ENCODE measurements around the gene ARPC4.

Gene ARPC4

GRCh38 chr3:9779721-9780457, 13.0 kb upstream of the ARPC4 start:
- H3K27me3 Mint-ChIP-seq = no peaks in the 10 kb centered on the region
- DNase-seq (ENCODE audit: low spot score in 2 of 2) (no peak), ATAC-seq (ENCODE audit: low read depth) (peak; percentile 60)
- H3K36me3 Mint-ChIP-seq = peaks cover 4% of the 10 kb centered on the region
- H3K4me3 Mint-ChIP-seq = peak overlapping the region; percentile 71
- H3K9me3 Mint-ChIP-seq = no peaks in the 10 kb centered on the region
- H3K27ac Mint-ChIP-seq = peak overlapping the region; percentile 90
- peaks cover 44% of the 10 kb centered on the region for H3K4me1 Mint-ChIP-seq

GRCh38 chr3:9780458-9780812, 12.4 kb upstream of the ARPC4 start:
- Mint-ChIP-seq H3K27ac (peak overlapping the region; percentile 90), H3K27me3 (no peaks in the 10 kb centered on the region), H3K4me3 (peak overlapping the region; percentile 71), H3K9me3 (no peaks in the 10 kb centered on the region), H3K4me1 (peaks cover 44% of the 10 kb centered on the region), H3K36me3 (peaks cover 6% of the 10 kb centered on the region)
- DNase-seq (ENCODE audit: low spot score in 2 of 2) (no peak), ATAC-seq (ENCODE audit: low read depth) (peak; percentile 7)

GRCh38 chr3:9780910-9781309, 12.0 kb upstream of the ARPC4 start:
- ATAC-seq (ENCODE audit: low read depth) (no peak), DNase-seq (ENCODE audit: low spot score in 2 of 2) (no peak)
- no peaks in the 10 kb centered on the region for H3K9me3 Mint-ChIP-seq
- H3K27me3 Mint-ChIP-seq = no peaks in the 10 kb centered on the region
- peak overlapping the region; percentile 90 for H3K27ac Mint-ChIP-seq
- peaks cover 9% of the 10 kb centered on the region for H3K36me3 Mint-ChIP-seq
- peaks cover 43% of the 10 kb centered on the region for H3K4me1 Mint-ChIP-seq
- peak overlapping the region; percentile 71 for H3K4me3 Mint-ChIP-seq

- Mint-ChIP-seq H3K4me3 (peak overlapping the region; percentile 3), H3K36me3 (peaks cover 12% of the 10 kb centered on the region), H3K27me3 (no peaks in the 10 kb centered on the region), H3K27ac (peak overlapping the region; percentile 90), H3K4me1 (peaks cover 41% of the 10 kb centered on the region), H3K9me3 (no peaks in the 10 kb centered on the region)
- DNase-seq (ENCODE audit: low spot score in 2 of 2) (no peak), ATAC-seq (ENCODE audit: low read depth) (no peak)
Observed at GRCh38 chr3:9781551-9781950, 11.3 kb upstream of the ARPC4 start.

- peaks cover 41% of the 10 kb centered on the region for H3K4me1 Mint-ChIP-seq
- peaks cover 12% of the 10 kb centered on the region for H3K36me3 Mint-ChIP-seq
- no peaks in the 10 kb centered on the region for H3K27me3 Mint-ChIP-seq
- no peaks in the 10 kb centered on the region for H3K9me3 Mint-ChIP-seq
- H3K27ac Mint-ChIP-seq = peak overlapping the region; percentile 83
- no peak for DNase-seq (ENCODE audit: low spot score in 2 of 2)
- ATAC-seq (ENCODE audit: low read depth) = peak; percentile 19
- H3K4me3 Mint-ChIP-seq = peak overlapping the region; percentile 31
Observed at GRCh38 chr3:9781978-9782603, 10.8 kb upstream of the ARPC4 start.

- Mint-ChIP-seq H3K36me3 (peaks cover 17% of the 10 kb centered on the region), H3K4me3 (no peak overlapping the region), H3K27me3 (no peaks in the 10 kb centered on the region), H3K4me1 (peaks cover 41% of the 10 kb centered on the region), H3K27ac (peak overlapping the region; percentile 83), H3K9me3 (no peaks in the 10 kb centered on the region)
- DNase-seq (ENCODE audit: low spot score in 2 of 2) = no peak
- ATAC-seq (ENCODE audit: low read depth) = peak; percentile 42
Observed at GRCh38 chr3:9782770-9783169, 10.1 kb upstream of the ARPC4 start.

- peaks cover 20% of the 10 kb centered on the region for H3K36me3 Mint-ChIP-seq
- no peaks in the 10 kb centered on the region for H3K9me3 Mint-ChIP-seq
- DNase-seq (ENCODE audit: low spot score in 2 of 2) (no peak), ATAC-seq (ENCODE audit: low read depth) (no peak)
- no peaks in the 10 kb centered on the region for H3K27me3 Mint-ChIP-seq
- H3K27ac Mint-ChIP-seq = no peak overlapping the region
- peaks cover 37% of the 10 kb centered on the region for H3K4me1 Mint-ChIP-seq
- no peak overlapping the region for H3K4me3 Mint-ChIP-seq
Observed at GRCh38 chr3:9783954-9784353, 8.9 kb upstream of the ARPC4 start.

- Mint-ChIP-seq H3K36me3 (peaks cover 27% of the 10 kb centered on the region), H3K4me3 (no peak overlapping the region), H3K4me1 (peaks cover 30% of the 10 kb centered on the region), H3K27me3 (no peaks in the 10 kb centered on the region), H3K27ac (no peak overlapping the region), H3K9me3 (no peaks in the 10 kb centered on the region)
- ATAC-seq (ENCODE audit: low read depth) (no peak), DNase-seq (ENCODE audit: low spot score in 2 of 2) (no peak)
Observed at GRCh38 chr3:9784965-9785364, 7.9 kb upstream of the ARPC4 start.

GRCh38 chr3:9785602-9786001, 7.3 kb upstream of the ARPC4 start:
- Mint-ChIP-seq H3K4me3 (no peak overlapping the region), H3K9me3 (no peaks in the 10 kb centered on the region), H3K36me3 (peaks cover 32% of the 10 kb centered on the region), H3K27me3 (no peaks in the 10 kb centered on the region), H3K4me1 (peaks cover 30% of the 10 kb centered on the region), H3K27ac (no peak overlapping the region)
- DNase-seq (ENCODE audit: low spot score in 2 of 2) = no peak
- no peak for ATAC-seq (ENCODE audit: low read depth)

- no peak for ATAC-seq (ENCODE audit: low read depth)
- Mint-ChIP-seq H3K4me3 (no peak overlapping the region), H3K27me3 (no peaks in the 10 kb centered on the region), H3K36me3 (peaks cover 32% of the 10 kb centered on the region), H3K27ac (no peak overlapping the region), H3K9me3 (no peaks in the 10 kb centered on the region), H3K4me1 (peaks cover 30% of the 10 kb centered on the region)
- no peak for DNase-seq (ENCODE audit: low spot score in 2 of 2)
Observed at GRCh38 chr3:9786209-9786739, 6.6 kb upstream of the ARPC4 start.

- Mint-ChIP-seq H3K4me3 (no peak overlapping the region), H3K9me3 (no peaks in the 10 kb centered on the region), H3K27ac (peak overlapping the region; percentile 14), H3K4me1 (peaks cover 31% of the 10 kb centered on the region), H3K27me3 (no peaks in the 10 kb centered on the region), H3K36me3 (peaks cover 32% of the 10 kb centered on the region)
- peak; percentile 39 for ATAC-seq (ENCODE audit: low read depth)
- no peak for DNase-seq (ENCODE audit: low spot score in 2 of 2)
Observed at GRCh38 chr3:9786825-9787669, 5.8 kb upstream of the ARPC4 start.

GRCh38 chr3:9787714-9788113, 5.2 kb upstream of the ARPC4 start:
- Mint-ChIP-seq H3K27ac (peak overlapping the region; percentile 14), H3K36me3 (peaks cover 32% of the 10 kb centered on the region), H3K4me1 (peaks cover 26% of the 10 kb centered on the region), H3K27me3 (no peaks in the 10 kb centered on the region), H3K4me3 (no peak overlapping the region), H3K9me3 (no peaks in the 10 kb centered on the region)
- DNase-seq (ENCODE audit: low spot score in 2 of 2) (no peak), ATAC-seq (ENCODE audit: low read depth) (no peak)

GRCh38 chr3:9791127-9791526, 1.8 kb upstream of the ARPC4 start:
- Mint-ChIP-seq H3K4me3 (peak overlapping the region; percentile 1), H3K27me3 (no peaks in the 10 kb centered on the region), H3K4me1 (peaks cover 40% of the 10 kb centered on the region), H3K9me3 (no peaks in the 10 kb centered on the region), H3K27ac (no peak overlapping the region), H3K36me3 (peaks cover 34% of the 10 kb centered on the region)
- ATAC-seq (ENCODE audit: low read depth) (no peak), DNase-seq (ENCODE audit: low spot score in 2 of 2) (no peak)
